Measurements from ENCODE around the gene CAMSAP1. TPM values are rescaled to one million over a fixed set of nuclear protein-coding genes. Genes with fewer than 3 reads are reported as not detected.

Gene CAMSAP1
- total and polyA plus RNA-seq, 11 donors, result 10.9 to 38.3 (median 19.9) TPM

- DNase-seq, result peak in 1 of 5 donors; percentile 49
- TF ChIP-seq POLR2A (IDR thresholded peaks at IDR 0.05) (no peak), CTCF (IDR thresholded peaks at IDR 0.05) (no peak)
- ATAC-seq, result no peak
- Histone ChIP-seq H3K36me3 (no peaks in the 10 kb centered on the region), H3K4me3 (no peak overlapping the region), H3K4me1 (no peaks in the 10 kb centered on the region), H3K9me3 (no peaks in the 10 kb centered on the region), H3K27ac (no peak overlapping the region), H3K27me3 (peaks cover 0 to 17% (median 0%) of the 10 kb centered on the region in 9 donors)
- intact Hi-C loops (cut with DNase I), result loop anchor here in 1 of 10 donors (10.0 kb wide), 1 partner anchor 334 kb away; no protein-coding TSS in a partner anchor
- 89 to 95% (median 91%) methylated on average over 5 to 10 of the region's 10 CpGs for WGBS, 4 donors
These were observed 117.0 kb downstream of the CAMSAP1 start for GRCh38 chr9:135790356-135790755.

GRCh38 chr9:135789838-135790291 lies 117.5 kb downstream of the CAMSAP1 start:
- 86 to 100% (median 94%) methylated on average over 5 to 13 of the region's 13 CpGs for WGBS, 4 donors

GRCh38 chr9:135788576-135789300 lies 118.6 kb downstream of the CAMSAP1 start:
- H3K4me1 ChIP-seq, result no peaks in the 10 kb centered on the region
- ATAC-seq, result no peak
- TF ChIP-seq POLR2A (IDR thresholded peaks at IDR 0.05) (no peak), CTCF (IDR thresholded peaks at IDR 0.05) (no peak)
- no peaks in the 10 kb centered on the region for H3K36me3 ChIP-seq
- intact Hi-C loops (cut with DNase I), result no loop called here
- no peak for DNase-seq
- no peak overlapping the region for H3K27ac ChIP-seq
- no peak overlapping the region for H3K4me3 ChIP-seq
- 77 to 84% (median 80%) methylated on average over 24 to 36 of the region's 36 CpGs for WGBS, 4 donors
- H3K9me3 ChIP-seq, result no peaks in the 10 kb centered on the region
- H3K27me3 ChIP-seq, result peaks cover 0 to 17% (median 0%) of the 10 kb centered on the region in 9 donors

More at GRCh38 chr9:135789838-135790291, 117.5 kb downstream of the CAMSAP1 start:
- H3K36me3 ChIP-seq, result no peaks in the 10 kb centered on the region
- intact Hi-C loops (cut with DNase I), result loop anchor here in 1 of 10 donors (10.0 kb wide), 1 partner anchor 335 kb away; no protein-coding TSS in a partner anchor
- no peak for DNase-seq
- no peak overlapping the region for H3K27ac ChIP-seq
- no peak for ATAC-seq
- TF ChIP-seq POLR2A (IDR thresholded peaks at IDR 0.05) (no peak), CTCF (IDR thresholded peaks at IDR 0.05) (no peak)
- H3K4me3 ChIP-seq, result no peak overlapping the region
- H3K4me1 ChIP-seq, result no peaks in the 10 kb centered on the region
- H3K27me3 ChIP-seq, result peaks cover 0 to 17% (median 0%) of the 10 kb centered on the region in 9 donors
- H3K9me3 ChIP-seq, result no peaks in the 10 kb centered on the region

DNA sequence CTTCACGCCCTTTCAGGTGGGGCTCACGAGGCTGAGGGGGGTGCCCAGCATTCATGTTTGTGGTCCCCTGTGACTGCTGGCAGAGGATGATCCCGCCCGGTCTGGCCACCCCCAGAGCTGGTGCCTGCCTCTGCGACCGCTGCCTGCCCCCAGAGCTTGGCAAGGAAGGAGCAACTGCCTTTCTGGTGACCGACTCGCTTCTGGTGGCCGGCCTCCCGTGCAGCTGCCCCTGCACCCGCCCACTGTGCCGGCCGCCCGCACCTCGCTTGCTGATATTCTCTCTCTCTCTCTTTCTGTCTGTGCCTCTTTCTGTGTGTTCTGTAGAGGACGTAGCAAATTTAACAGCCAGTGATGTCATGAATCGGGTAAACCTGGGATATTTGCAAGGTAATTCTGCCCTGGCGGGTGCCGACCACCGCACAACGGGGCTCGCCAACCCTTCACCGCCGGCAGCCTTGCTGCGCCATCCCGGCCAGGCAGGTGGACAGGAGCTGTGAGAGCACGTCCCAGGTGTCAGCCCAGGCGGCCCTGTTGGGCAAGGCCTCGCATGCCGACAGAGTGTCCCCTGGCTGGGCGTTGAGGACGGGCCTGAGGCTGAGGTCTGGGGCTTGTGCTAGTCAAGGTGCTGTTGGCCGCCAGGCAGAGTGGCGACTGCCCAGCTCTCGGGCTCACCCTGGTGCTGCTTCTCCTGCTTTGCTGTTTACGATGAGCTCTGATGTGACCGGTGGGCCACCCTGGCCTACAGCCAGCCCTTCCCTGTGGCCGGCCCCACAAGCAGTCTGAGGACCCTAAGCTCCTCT lies 119.4 kb downstream of the CAMSAP1 start:
- intact Hi-C loops (cut with DNase I), result no loop called here
- Histone ChIP-seq H3K4me1 (no peaks in the 10 kb centered on the region), H3K9me3 (no peaks in the 10 kb centered on the region), H3K27me3 (peaks cover 0 to 17% (median 0%) of the 10 kb centered on the region in 9 donors), H3K4me3 (no peak overlapping the region), H3K27ac (no peak overlapping the region), H3K36me3 (no peaks in the 10 kb centered on the region)
- ATAC-seq (no peak), DNase-seq (no peak)
- TF ChIP-seq CTCF (IDR thresholded peaks at IDR 0.05) (no peak), POLR2A (IDR thresholded peaks at IDR 0.05) (no peak)
- WGBS, 4 donors, result 82 to 90% (median 85%) methylated on average over 28 to 38 of the region's 38 CpGs
